Activated T-cell treated with anti-CD3 and anti-CD28 coated beads, Interleukin-2, amount 50 U/mL, for 72 hours (primary cell): ENCODE measurements around the gene SPN. TPM values are rescaled to one million over a fixed set of nuclear protein-coding genes. Genes with fewer than 3 reads are reported as not detected.
"Not testable (repeated sequence)": the region's sequence is repeated elsewhere in the genome, so short reads cannot be mapped to it uniquely, and the experiment has no call there.

Experiments used
- ATAC-seq, 2 donors: fragments of 150-1000 bp; cut with Tn5 transposase; replicated peaks in 1 of 2; 2 replicates each; pipeline ENCODE4 v1.10.0; 2021; ENCODE audit warnings: moderate library complexity in 2 of 2, mild to moderate bottlenecking in 1 of 2
- DNase-seq, 2 donors: peaks; one replicate each; pipeline ENCODE4 v3.0.0; 2021 to 2022; ENCODE audit warnings: mixed read lengths in 1 of 2
- H3K27ac Mint-ChIP-seq: one replicate; pipeline ENCODE4 v1.8.0; 2022; ENCODE audit warnings: mild to moderate bottlenecking, moderate library complexity, mixed read lengths
- H3K27me3 Mint-ChIP-seq: one replicate; pipeline ENCODE4 v1.8.0; 2022; ENCODE audit warnings: low read depth, mixed read lengths
- H3K36me3 Mint-ChIP-seq, 2 donors: one replicate each; pipeline ENCODE4 v1.8.0; 2022; ENCODE audit warnings: mixed read lengths in 2 of 2, mild to moderate bottlenecking in 1 of 2; ENCODE audit not compliant: insufficient read depth in 2 of 2
- H3K4me1 Mint-ChIP-seq: one replicate; pipeline ENCODE4 v1.8.0; 2022; ENCODE audit warnings: low read depth, mixed read lengths
- H3K4me3 Mint-ChIP-seq, 2 donors: one replicate each; pipeline ENCODE4 v1.8.0; 2022; ENCODE audit warnings: mild to moderate bottlenecking in 2 of 2, mixed read lengths in 2 of 2, moderate library complexity in 2 of 2
- H3K9me3 Mint-ChIP-seq, 2 donors: one replicate each; pipeline ENCODE4 v1.8.0; 2022; ENCODE audit warnings: mixed read lengths in 2 of 2
- total RNA-seq, 2 donors: library from RNA; stranded (reverse); gene quantifications; one replicate each; pipeline ENCODE4 v1.2.3, GENCODE V29; 2022

Gene SPN
- total RNA-seq = 10 to 100 TPM; 77.4 to 84.4 TPM

GRCh38 chr16:29663016-29663806 lies at the start of gene SPN:
SPN (plus strand) TSS chr16:29663247; CDS start chr16:29663729, 482 bp downstream.
- peak within 1 kb of the TSS; percentile 92 to 94 for H3K4me3 Mint-ChIP-seq
- peaks cover 83% of the 10 kb centered on the region for H3K4me1 Mint-ChIP-seq
- H3K9me3 Mint-ChIP-seq = no peaks in the 10 kb centered on the region
- H3K27me3 Mint-ChIP-seq = no peaks in the 10 kb centered on the region
- H3K36me3 Mint-ChIP-seq = peaks cover 15 to 29% of the 10 kb centered on the region in 2 donors
- DNase-seq (peak; percentile 56 to 57), ATAC-seq (peak; percentile 52 to 54)
- peak within 1 kb of the TSS; percentile 76 for H3K27ac Mint-ChIP-seq

- H3K4me3 Mint-ChIP-seq = peak overlapping the region; percentile 90 to 99
- peaks cover 19% of the 10 kb centered on the region for H3K4me1 Mint-ChIP-seq
- DNase-seq (peak; percentile 93 to 97), ATAC-seq (peak; percentile 54 to 57)
- H3K36me3 Mint-ChIP-seq = peaks cover 7 to 19% of the 10 kb centered on the region in 2 donors
- H3K27me3 Mint-ChIP-seq, H3K9me3 Mint-ChIP-seq: not testable (repeated sequence)
- peak overlapping the region; percentile 99 for H3K27ac Mint-ChIP-seq
Observed at GRCh38 chr16:29613307-29614057, 49.6 kb upstream of the SPN start.

GRCh38 chr16:29614691-29615314 lies 48.2 kb upstream of the SPN start:
- not testable (repeated sequence) for H3K9me3 Mint-ChIP-seq, DNase-seq, H3K4me3 Mint-ChIP-seq, ATAC-seq, H3K27me3 Mint-ChIP-seq, H3K27ac Mint-ChIP-seq
- H3K36me3 Mint-ChIP-seq = peaks cover 7 to 15% of the 10 kb centered on the region in 2 donors
- peaks cover 12% of the 10 kb centered on the region for H3K4me1 Mint-ChIP-seq

GRCh38 chr16:29616127-29616526 lies 46.9 kb upstream of the SPN start:
- not testable (repeated sequence) for H3K4me3 Mint-ChIP-seq, H3K27ac Mint-ChIP-seq, H3K4me1 Mint-ChIP-seq, H3K27me3 Mint-ChIP-seq, DNase-seq, H3K9me3 Mint-ChIP-seq, ATAC-seq
- H3K36me3 Mint-ChIP-seq = peaks cover 7 to 15% of the 10 kb centered on the region in 2 donors

- DNase-seq = peak; percentile 65 to 69
- peak; percentile 78 to 84 for ATAC-seq
- H3K4me1 Mint-ChIP-seq = peaks cover 11% of the 10 kb centered on the region
- H3K4me3 Mint-ChIP-seq, H3K27ac Mint-ChIP-seq, H3K9me3 Mint-ChIP-seq, H3K36me3 Mint-ChIP-seq, H3K27me3 Mint-ChIP-seq: not testable (repeated sequence)
Observed at GRCh38 chr16:29620591-29620990, 42.5 kb upstream of the SPN start.

GRCh38 chr16:29622738-29623137 lies 40.3 kb upstream of the SPN start:
- not testable (repeated sequence) for H3K36me3 Mint-ChIP-seq, H3K27ac Mint-ChIP-seq, H3K9me3 Mint-ChIP-seq, ATAC-seq, H3K4me3 Mint-ChIP-seq, DNase-seq, H3K27me3 Mint-ChIP-seq
- peaks cover 26% of the 10 kb centered on the region for H3K4me1 Mint-ChIP-seq

- not testable (repeated sequence) for H3K27ac Mint-ChIP-seq, DNase-seq, ATAC-seq, H3K9me3 Mint-ChIP-seq, H3K4me3 Mint-ChIP-seq, H3K27me3 Mint-ChIP-seq, H3K36me3 Mint-ChIP-seq
- H3K4me1 Mint-ChIP-seq = peaks cover 24% of the 10 kb centered on the region
Observed at GRCh38 chr16:29623253-29623652, 39.8 kb upstream of the SPN start.

GRCh38 chr16:29625114-29625513 lies 37.9 kb upstream of the SPN start:
- not testable (repeated sequence) for ATAC-seq, H3K9me3 Mint-ChIP-seq, H3K27ac Mint-ChIP-seq, H3K4me3 Mint-ChIP-seq, DNase-seq, H3K36me3 Mint-ChIP-seq, H3K27me3 Mint-ChIP-seq
- H3K4me1 Mint-ChIP-seq = peaks cover 19% of the 10 kb centered on the region

- peaks cover 19% of the 10 kb centered on the region for H3K4me1 Mint-ChIP-seq
- ATAC-seq (peak; percentile 99), DNase-seq (peak; percentile 68 to 80)
- H3K27ac Mint-ChIP-seq = peak overlapping the region; percentile 5
- not testable (repeated sequence) for H3K27me3 Mint-ChIP-seq, H3K36me3 Mint-ChIP-seq, H3K9me3 Mint-ChIP-seq
- peak overlapping the region; percentile 56 to 74 for H3K4me3 Mint-ChIP-seq
Observed at GRCh38 chr16:29626778-29627331, 36.2 kb upstream of the SPN start.

GRCh38 chr16:29627661-29628075 lies 35.4 kb upstream of the SPN start:
- ATAC-seq, H3K9me3 Mint-ChIP-seq, H3K36me3 Mint-ChIP-seq, H3K27ac Mint-ChIP-seq, H3K27me3 Mint-ChIP-seq, DNase-seq: not testable (repeated sequence)
- H3K4me3 Mint-ChIP-seq = peak overlapping the region in 1 of 2 donors; percentile 74
- peaks cover 19% of the 10 kb centered on the region for H3K4me1 Mint-ChIP-seq

- H3K36me3 Mint-ChIP-seq, H3K9me3 Mint-ChIP-seq, H3K27me3 Mint-ChIP-seq, H3K4me3 Mint-ChIP-seq, H3K27ac Mint-ChIP-seq, ATAC-seq, DNase-seq: not testable (repeated sequence)
- peaks cover 19% of the 10 kb centered on the region for H3K4me1 Mint-ChIP-seq
Observed at GRCh38 chr16:29628707-29629106, 34.3 kb upstream of the SPN start.

- not testable (repeated sequence) for H3K27ac Mint-ChIP-seq
Observed at GRCh38 chr16:29629318-29629717, 33.7 kb upstream of the SPN start.

GRCh38 chr16:29631658-29632057 lies 31.4 kb upstream of the SPN start:
- not testable (repeated sequence) for DNase-seq, H3K27me3 Mint-ChIP-seq

More at GRCh38 chr16:29629318-29629717, 33.7 kb upstream of the SPN start:
- not testable (repeated sequence) for H3K36me3 Mint-ChIP-seq, DNase-seq, H3K9me3 Mint-ChIP-seq, ATAC-seq, H3K27me3 Mint-ChIP-seq, H3K4me3 Mint-ChIP-seq
- H3K4me1 Mint-ChIP-seq = peaks cover 19% of the 10 kb centered on the region

More at GRCh38 chr16:29631658-29632057, 31.4 kb upstream of the SPN start:
- H3K27ac Mint-ChIP-seq, H3K4me1 Mint-ChIP-seq, ATAC-seq, H3K9me3 Mint-ChIP-seq, H3K36me3 Mint-ChIP-seq, H3K4me3 Mint-ChIP-seq: not testable (repeated sequence)
